HG03575 (cell line): Measurements from ENCODE around the gene TOB2.

Experiments used
- ATAC-seq: cut with Tn5 transposase; IDR thresholded peaks from one replicate; pipeline ENCODE4 v1.9.1; 2021; ENCODE audit not compliant: unreplicated experiment, insufficient number of reproducible peaks, low FRiP score; ENCODE audit errors: extremely low read depth

The TOB2 gene

GRCh38 chr22:41446639-41447434 lies at the start of gene TOB2:
Gene TOB2, minus strand, starts transcription at chr22:41446801. Its CDS starts 9,456 bp downstream, at chr22:41437345.
- ATAC-seq: no peak

GRCh38 chr22:41491374-41492100 lies 44.9 kb upstream of the TOB2 start:
- ATAC-seq: no peak

- ATAC-seq: no peak
Measured at GRCh38 chr22:41488596-41489385, 42.2 kb upstream of the TOB2 start.

GRCh38 chr22:41488076-41488475 lies 41.5 kb upstream of the TOB2 start:
- no peak for ATAC-seq

- no peak for ATAC-seq
Measured at GRCh38 chr22:41487037-41487935, 40.7 kb upstream of the TOB2 start.

GRCh38 chr22:41485033-41485432 lies 38.4 kb upstream of the TOB2 start:
- no peak for ATAC-seq

- no peak for ATAC-seq
Measured at GRCh38 chr22:41482319-41482935, 35.8 kb upstream of the TOB2 start.

- ATAC-seq: no peak
Measured at GRCh38 chr22:41481925-41482318, 35.3 kb upstream of the TOB2 start.

GRCh38 chr22:41481131-41481830 lies 34.7 kb upstream of the TOB2 start:
- ATAC-seq: no peak

GRCh38 chr22:41480397-41480735 lies 33.8 kb upstream of the TOB2 start:
- no peak for ATAC-seq

- ATAC-seq: no peak
Measured at GRCh38 chr22:41479671-41480396, 33.2 kb upstream of the TOB2 start.

- ATAC-seq: no peak
Measured at GRCh38 chr22:41478891-41479521, 32.4 kb upstream of the TOB2 start.

GRCh38 chr22:41478473-41478872 lies 31.9 kb upstream of the TOB2 start:
- ATAC-seq: no peak

GRCh38 chr22:41474872-41475451 lies 28.4 kb upstream of the TOB2 start:
- ATAC-seq: no peak

- ATAC-seq: no peak
Measured at GRCh38 chr22:41471568-41471967, 25.0 kb upstream of the TOB2 start.

- ATAC-seq: no peak
Measured at GRCh38 chr22:41470886-41471285, 24.3 kb upstream of the TOB2 start.
